ENCODE measurements around the gene CTIF.
"Not testable (repeated sequence)": the region's sequence is repeated elsewhere in the genome, so short reads cannot be mapped to it uniquely, and the experiment has no call there.

The CTIF gene

GRCh38 chr18:48538531-48539405 is at the start of gene CTIF:
CTIF (plus strand) TSS chr18:48539031; CDS start chr18:48619566, 80,535 bp downstream.
- H3K4me3 ChIP-seq (ENCODE audit: low read depth, low read length): peak within 1 kb of the TSS; percentile 80
- DNase-seq (ENCODE audit: low read depth): peak; percentile 91

GRCh38 chr18:48490641-48491293 is 48.1 kb upstream of the CTIF start:
- H3K4me3 ChIP-seq (ENCODE audit: low read depth, low read length): no peak overlapping the region
- DNase-seq (ENCODE audit: low read depth): no peak

GRCh38 chr18:48492880-48493279 is 46.0 kb upstream of the CTIF start:
- no peak overlapping the region for H3K4me3 ChIP-seq (ENCODE audit: low read depth, low read length)
- no peak for DNase-seq (ENCODE audit: low read depth)

GRCh38 chr18:48493434-48494230 is 45.2 kb upstream of the CTIF start:
- no peak overlapping the region for H3K4me3 ChIP-seq (ENCODE audit: low read depth, low read length)
- no peak for DNase-seq (ENCODE audit: low read depth)

- DNase-seq (ENCODE audit: low read depth): no peak
- H3K4me3 ChIP-seq (ENCODE audit: low read depth, low read length): no peak overlapping the region
Measured at GRCh38 chr18:48497863-48498262, 41.0 kb upstream of the CTIF start.

- H3K4me3 ChIP-seq (ENCODE audit: low read depth, low read length): no peak overlapping the region
- DNase-seq (ENCODE audit: low read depth): no peak
Measured at GRCh38 chr18:48500517-48500916, 38.3 kb upstream of the CTIF start.

GRCh38 chr18:48502906-48503305 is 35.9 kb upstream of the CTIF start:
- H3K4me3 ChIP-seq (ENCODE audit: low read depth, low read length): no peak overlapping the region

GRCh38 chr18:48504819-48505218 is 34.0 kb upstream of the CTIF start:
- DNase-seq (ENCODE audit: low read depth): no peak
- H3K4me3 ChIP-seq (ENCODE audit: low read depth, low read length): no peak overlapping the region

More at GRCh38 chr18:48502906-48503305, 35.9 kb upstream of the CTIF start:
- no peak for DNase-seq (ENCODE audit: low read depth)

GRCh38 chr18:48506983-48507568 is 31.8 kb upstream of the CTIF start:
- not testable (repeated sequence) for H3K4me3 ChIP-seq (ENCODE audit: low read depth, low read length); DNase-seq (ENCODE audit: low read depth)

- H3K4me3 ChIP-seq (ENCODE audit: low read depth, low read length); DNase-seq (ENCODE audit: low read depth): not testable (repeated sequence)
Measured at GRCh38 chr18:48512498-48512897, 26.3 kb upstream of the CTIF start.

GRCh38 chr18:48514786-48515185 is 24.0 kb upstream of the CTIF start:
- H3K4me3 ChIP-seq (ENCODE audit: low read depth, low read length): no peak overlapping the region
- no peak for DNase-seq (ENCODE audit: low read depth)

- no peak overlapping the region for H3K4me3 ChIP-seq (ENCODE audit: low read depth, low read length)
- DNase-seq (ENCODE audit: low read depth): no peak
Measured at GRCh38 chr18:48517048-48517447, 21.8 kb upstream of the CTIF start.

- no peak overlapping the region for H3K4me3 ChIP-seq (ENCODE audit: low read depth, low read length)
- no peak for DNase-seq (ENCODE audit: low read depth)
Measured at GRCh38 chr18:48519431-48520100, 19.3 kb upstream of the CTIF start.

- DNase-seq (ENCODE audit: low read depth): no peak
- no peak overlapping the region for H3K4me3 ChIP-seq (ENCODE audit: low read depth, low read length)
Measured at GRCh38 chr18:48521723-48522122, 17.1 kb upstream of the CTIF start.

GRCh38 chr18:48525671-48526070 is 13.2 kb upstream of the CTIF start:
- no peak for DNase-seq (ENCODE audit: low read depth)
- H3K4me3 ChIP-seq (ENCODE audit: low read depth, low read length): no peak overlapping the region

GRCh38 chr18:48527461-48527860 is 11.4 kb upstream of the CTIF start:
- no peak for DNase-seq (ENCODE audit: low read depth)
- H3K4me3 ChIP-seq (ENCODE audit: low read depth, low read length): no peak overlapping the region

- DNase-seq (ENCODE audit: low read depth): no peak
- no peak overlapping the region for H3K4me3 ChIP-seq (ENCODE audit: low read depth, low read length)
Measured at GRCh38 chr18:48528861-48529260, 10.0 kb upstream of the CTIF start.

GRCh38 chr18:48529796-48530195 is 9.0 kb upstream of the CTIF start:
- no peak overlapping the region for H3K4me3 ChIP-seq (ENCODE audit: low read depth, low read length)
- DNase-seq (ENCODE audit: low read depth): peak; percentile 68

GRCh38 chr18:48530399-48531081 is 8.3 kb upstream of the CTIF start:
- no peak for DNase-seq (ENCODE audit: low read depth)

More at GRCh38 chr18:48530399-48531081, 8.3 kb upstream of the CTIF start:
- no peak overlapping the region for H3K4me3 ChIP-seq (ENCODE audit: low read depth, low read length)

All from skeletal muscle cell (primary cell).